ENCODE results near the gene NEDD4.

DNA sequence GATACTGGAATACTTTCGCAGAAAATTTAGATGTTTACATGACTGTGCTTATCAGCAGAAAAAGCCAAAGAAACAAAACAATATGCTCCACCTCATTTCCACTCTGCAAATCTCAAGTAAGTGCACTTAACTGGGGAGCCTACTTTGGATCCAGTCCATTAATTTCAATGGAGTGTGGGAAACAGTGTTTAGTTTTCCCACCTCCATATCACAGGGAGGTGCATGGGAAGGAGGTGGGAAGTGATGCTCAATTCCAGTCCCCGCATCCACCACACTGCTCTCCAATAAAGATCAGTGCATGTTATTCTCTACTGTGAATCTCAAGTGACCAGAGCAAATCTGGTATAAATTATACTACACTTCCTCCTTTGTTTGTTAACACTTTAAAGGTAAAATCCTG lies 2.9 kb downstream of the NEDD4 start:
- TF ChIP-seq EP300 (IDR thresholded peaks at IDR 0.05) (no peak), POLR2A (IDR thresholded peaks at IDR 0.05) (no peak), POLR2AphosphoS5 (IDR thresholded peaks at IDR 0.05) (no peak)
- TF ChIP-seq, protein P1, sequence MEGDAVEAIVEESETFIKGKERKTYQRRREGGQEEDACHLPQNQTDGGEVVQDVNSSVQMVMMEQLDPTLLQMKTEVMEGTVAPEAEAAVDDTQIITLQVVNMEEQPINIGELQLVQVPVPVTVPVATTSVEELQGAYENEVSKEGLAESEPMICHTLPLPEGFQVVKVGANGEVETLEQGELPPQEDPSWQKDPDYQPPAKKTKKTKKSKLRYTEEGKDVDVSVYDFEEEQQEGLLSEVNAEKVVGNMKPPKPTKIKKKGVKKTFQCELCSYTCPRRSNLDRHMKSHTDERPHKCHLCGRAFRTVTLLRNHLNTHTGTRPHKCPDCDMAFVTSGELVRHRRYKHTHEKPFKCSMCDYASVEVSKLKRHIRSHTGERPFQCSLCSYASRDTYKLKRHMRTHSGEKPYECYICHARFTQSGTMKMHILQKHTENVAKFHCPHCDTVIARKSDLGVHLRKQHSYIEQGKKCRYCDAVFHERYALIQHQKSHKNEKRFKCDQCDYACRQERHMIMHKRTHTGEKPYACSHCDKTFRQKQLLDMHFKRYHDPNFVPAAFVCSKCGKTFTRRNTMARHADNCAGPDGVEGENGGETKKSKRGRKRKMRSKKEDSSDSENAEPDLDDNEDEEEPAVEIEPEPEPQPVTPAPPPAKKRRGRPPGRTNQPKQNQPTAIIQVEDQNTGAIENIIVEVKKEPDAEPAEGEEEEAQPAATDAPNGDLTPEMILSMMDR (IDR thresholded peaks at IDR 0.05): no peak

Measured in upper lobe of left lung (tissue), 4 donors.